ENCODE measurements around the gene TP73. TPM values are rescaled to one million over a fixed set of nuclear protein-coding genes. Genes with fewer than 3 reads are reported as not detected.
A peak's percentile ranks its signal among the peaks of the same experiment; 100 is the strongest.

The TP73 gene
- total RNA-seq, 1 donor from 2014 or later, result not detected

GRCh38 chr1:3732434-3733093, 80.2 kb downstream of the TP73 start:
- H3K4me3 Mint-ChIP-seq (ENCODE audit: unreplicated experiment), result no peak overlapping the region
- DNase-seq (ENCODE audit: low spot score), result peak; percentile 36
- H3K36me3 Mint-ChIP-seq (ENCODE audit: low read depth, unreplicated experiment), result peaks cover 4% of the 10 kb centered on the region
- no peak overlapping the region for H3K27ac Mint-ChIP-seq (ENCODE audit: unreplicated experiment)
- no peaks in the 10 kb centered on the region for H3K4me1 Mint-ChIP-seq (ENCODE audit: unreplicated experiment)
- no peaks in the 10 kb centered on the region for H3K9me3 Mint-ChIP-seq (ENCODE audit: unreplicated experiment)
- TF ChIP-seq CTCF (IDR thresholded peaks at IDR 0.05; ENCODE audit: unreplicated experiment), result no peak
- peaks cover 9% of the 10 kb centered on the region for H3K27me3 Mint-ChIP-seq (ENCODE audit: unreplicated experiment)

DNA sequence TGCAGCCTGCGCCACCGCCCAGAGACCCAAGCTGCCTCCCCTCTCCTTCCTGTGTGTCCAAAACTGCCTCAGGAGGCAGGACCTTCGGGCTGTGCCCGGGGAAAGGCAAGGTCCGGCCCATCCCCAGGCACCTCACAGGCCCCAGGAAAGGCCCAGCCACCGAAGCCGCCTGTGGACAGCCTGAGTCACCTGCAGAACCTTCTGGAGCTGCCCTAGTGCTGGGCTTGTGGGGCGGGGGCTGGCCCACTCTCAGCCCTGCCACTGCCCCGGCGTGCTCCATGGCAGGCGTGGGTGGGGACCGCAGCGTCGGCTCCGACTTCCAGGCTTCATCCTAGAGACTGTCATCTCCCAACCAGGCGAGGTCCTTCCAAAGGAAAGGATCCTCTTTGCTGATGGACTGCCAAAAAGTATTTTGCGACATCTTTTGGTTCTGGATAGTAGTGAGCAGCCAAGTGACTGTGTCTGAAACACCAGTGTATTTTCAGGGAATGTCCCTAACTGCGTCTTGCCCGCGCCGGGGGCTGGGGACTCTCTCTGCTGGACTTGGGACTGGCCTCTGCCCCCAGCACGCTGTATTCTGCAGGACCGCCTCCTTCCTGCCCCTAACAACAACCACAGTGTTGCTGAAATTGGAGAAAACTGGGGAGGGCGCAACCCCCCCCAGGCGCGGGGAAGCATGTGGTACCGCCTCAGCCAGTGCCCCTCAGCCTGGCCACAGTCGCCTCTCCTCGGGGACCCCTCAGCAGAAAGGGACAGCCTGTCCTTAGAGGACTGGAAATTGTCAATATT, 81.0 kb downstream of the TP73 start:
- no peak for TF ChIP-seq CTCF (IDR thresholded peaks at IDR 0.05; ENCODE audit: unreplicated experiment)
- H3K4me3 Mint-ChIP-seq (ENCODE audit: unreplicated experiment), result no peak overlapping the region
- H3K27me3 Mint-ChIP-seq (ENCODE audit: unreplicated experiment), result peaks cover 9% of the 10 kb centered on the region

DNA sequence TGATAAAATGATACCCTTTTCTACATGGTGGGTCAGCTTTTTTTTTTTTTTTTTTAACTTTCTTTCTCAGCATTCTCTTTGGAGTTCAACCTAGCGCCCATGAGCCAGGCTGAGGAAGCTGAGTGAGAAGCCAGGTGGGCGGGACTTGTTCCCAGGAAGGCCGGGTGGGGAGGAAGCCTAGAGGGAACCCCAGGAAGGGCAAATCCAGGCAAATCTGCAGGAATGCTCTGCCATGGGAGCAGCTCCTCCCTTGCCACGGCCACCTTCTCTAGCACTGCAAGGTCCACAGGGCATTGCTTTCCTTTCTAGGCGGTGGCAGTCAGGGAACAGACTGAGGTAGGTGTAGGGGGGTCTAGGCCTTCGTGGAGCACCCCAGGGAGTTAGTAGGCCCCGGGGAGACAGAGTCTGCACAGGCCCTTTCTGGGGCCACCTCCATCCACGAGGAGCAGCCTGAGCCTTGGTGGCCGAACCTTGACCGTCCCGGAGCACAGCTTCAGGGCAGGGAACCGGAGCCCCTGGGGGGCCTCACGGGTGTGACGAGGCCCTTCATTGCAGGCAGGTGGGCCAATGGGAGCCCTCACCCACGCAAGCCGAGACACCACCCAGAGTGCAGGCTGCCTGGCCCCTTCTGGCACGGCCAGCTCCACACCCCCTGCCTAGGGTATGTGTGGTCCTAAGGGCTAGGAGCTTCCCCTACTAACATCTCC, 81.7 kb downstream of the TP73 start:
- TF ChIP-seq CTCF (IDR thresholded peaks at IDR 0.05; ENCODE audit: unreplicated experiment), result no peak
- Mint-ChIP-seq H3K4me3 (ENCODE audit: unreplicated experiment) (no peak overlapping the region), H3K36me3 (ENCODE audit: low read depth, unreplicated experiment) (peaks cover 4% of the 10 kb centered on the region), H3K9me3 (ENCODE audit: unreplicated experiment) (no peaks in the 10 kb centered on the region), H3K27me3 (ENCODE audit: unreplicated experiment) (peaks cover 9% of the 10 kb centered on the region), H3K4me1 (ENCODE audit: unreplicated experiment) (no peaks in the 10 kb centered on the region), H3K27ac (ENCODE audit: unreplicated experiment) (no peak overlapping the region)
- peak; percentile 11 for DNase-seq (ENCODE audit: low spot score)

More for the DNA sequence above, 81.0 kb downstream of the TP73 start:
- H3K27ac Mint-ChIP-seq (ENCODE audit: unreplicated experiment), result no peak overlapping the region
- no peak for DNase-seq (ENCODE audit: low spot score)
- H3K36me3 Mint-ChIP-seq (ENCODE audit: low read depth, unreplicated experiment), result peaks cover 4% of the 10 kb centered on the region
- no peaks in the 10 kb centered on the region for H3K4me1 Mint-ChIP-seq (ENCODE audit: unreplicated experiment)
- no peaks in the 10 kb centered on the region for H3K9me3 Mint-ChIP-seq (ENCODE audit: unreplicated experiment)

DNA sequence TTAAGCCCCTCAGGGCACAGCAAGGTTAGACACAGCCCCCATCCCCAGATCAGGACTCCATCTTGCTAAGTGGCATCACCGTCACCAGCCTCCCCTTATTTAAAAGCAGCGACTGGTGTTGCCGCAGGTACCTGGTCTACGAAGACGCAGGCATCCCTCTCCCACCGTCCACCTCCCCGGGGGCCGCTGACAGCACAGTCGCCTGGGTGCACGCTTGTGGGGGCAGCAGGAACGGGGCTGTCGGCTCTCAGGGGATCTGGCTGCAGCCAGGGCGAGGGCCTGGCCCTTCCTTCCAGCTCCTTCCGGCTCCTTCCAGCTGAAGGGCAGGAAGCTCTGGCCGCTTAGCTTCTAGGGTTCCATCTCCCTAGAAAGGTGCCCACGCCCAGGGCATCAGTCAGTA, 82.3 kb downstream of the TP73 start:
- no peak for TF ChIP-seq CTCF (IDR thresholded peaks at IDR 0.05; ENCODE audit: unreplicated experiment)
- H3K36me3 Mint-ChIP-seq (ENCODE audit: low read depth, unreplicated experiment), result peaks cover 4% of the 10 kb centered on the region
- no peak overlapping the region for H3K27ac Mint-ChIP-seq (ENCODE audit: unreplicated experiment)
- H3K27me3 Mint-ChIP-seq (ENCODE audit: unreplicated experiment), result peaks cover 9% of the 10 kb centered on the region
- no peak for DNase-seq (ENCODE audit: low spot score)
- H3K4me3 Mint-ChIP-seq (ENCODE audit: unreplicated experiment), result no peak overlapping the region
- no peaks in the 10 kb centered on the region for H3K9me3 Mint-ChIP-seq (ENCODE audit: unreplicated experiment)
- no peaks in the 10 kb centered on the region for H3K4me1 Mint-ChIP-seq (ENCODE audit: unreplicated experiment)

All from endothelial cell (in vitro differentiated cells).